Muscle layer of colon (tissue), 2 donors: Measurements from ENCODE around the gene RYR1.

Experiments
- H3K27ac ChIP-seq: one replicate; pipeline ENCODE4 v1.7.0; 2013; ENCODE audit warnings: low read depth, mild to moderate bottlenecking, low read length, moderate library complexity
- H3K27me3 ChIP-seq, 2 donors: one replicate each; pipeline ENCODE4 v1.7.0; 2013; ENCODE audit warnings: low read length in 2 of 2, mild to moderate bottlenecking in 2 of 2; ENCODE audit not compliant: insufficient read depth in 2 of 2, control insufficient read depth in 1 of 2
- H3K36me3 ChIP-seq: one replicate; pipeline ENCODE4 v1.7.0; 2013; ENCODE audit warnings: mild to moderate bottlenecking, low read length; ENCODE audit not compliant: insufficient read depth
- H3K4me1 ChIP-seq: one replicate; pipeline ENCODE4 v1.7.0; 2013; ENCODE audit warnings: mild to moderate bottlenecking, low read length; ENCODE audit not compliant: insufficient read depth
- H3K4me3 ChIP-seq, 2 donors: one replicate each; pipeline ENCODE4 v1.7.0; 2013; ENCODE audit warnings: low read length in 2 of 2, low read depth in 1 of 2, mild to moderate bottlenecking in 1 of 2, moderate library complexity in 1 of 2
- H3K9ac ChIP-seq: one replicate; pipeline ENCODE4 v1.7.0; 2013; ENCODE audit warnings: low read length
- H3K9me3 ChIP-seq: one replicate; pipeline ENCODE4 v1.7.0; 2013; ENCODE audit warnings: mild to moderate bottlenecking, low read length
- donor health status: abdominal sarcoma.
- donor health status: Adenocarcinoma of cecum.

Gene RYR1

DNA sequence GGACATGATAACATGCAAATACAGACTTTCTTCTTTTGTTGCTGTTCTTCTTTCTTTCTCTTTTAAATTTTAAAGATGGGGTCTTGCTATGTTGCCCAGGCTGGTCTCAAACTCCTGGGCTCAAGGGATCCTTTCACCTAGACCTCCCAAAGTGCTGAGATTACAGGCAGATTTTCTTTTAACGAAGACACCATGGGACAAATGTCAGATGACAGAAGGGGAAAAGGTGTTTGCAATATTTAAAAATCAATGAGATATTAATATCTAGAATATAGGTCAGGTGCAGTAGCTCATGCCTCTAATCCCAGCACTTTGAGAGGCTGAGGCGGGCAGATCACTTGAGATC lies 3.7 kb upstream of the RYR1 start:
- Histone ChIP-seq H3K9ac (no peak overlapping the region), H3K4me1 (no peaks in the 10 kb centered on the region), H3K9me3 (no peaks in the 10 kb centered on the region), H3K36me3 (no peaks in the 10 kb centered on the region), H3K27ac (no peak overlapping the region), H3K4me3 (no peak overlapping the region), H3K27me3 (peaks cover 3 to 29% of the 10 kb centered on the region in 2 donors)

DNA sequence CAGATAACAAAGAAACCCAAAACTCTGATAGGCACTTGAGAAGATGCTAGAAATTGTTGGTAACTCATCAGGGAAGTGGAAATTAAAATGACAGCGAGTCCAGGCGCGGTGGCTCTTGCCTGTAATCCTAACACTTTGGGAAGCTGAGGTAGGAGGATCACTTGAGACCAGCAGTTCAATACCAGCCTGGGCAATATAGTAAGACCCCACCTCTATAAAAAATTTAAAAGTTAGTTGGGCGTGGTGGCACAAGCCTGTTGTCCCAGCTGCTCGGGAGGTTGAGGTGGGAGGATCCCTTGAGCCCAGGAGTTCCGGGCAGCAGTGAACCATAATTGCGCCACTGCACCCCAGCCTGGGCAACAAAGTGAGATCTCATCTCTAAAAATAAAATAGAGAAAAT lies 2.6 kb upstream of the RYR1 start:
- no peaks in the 10 kb centered on the region for H3K9me3 ChIP-seq
- H3K9ac ChIP-seq: no peak overlapping the region
- H3K36me3 ChIP-seq: no peaks in the 10 kb centered on the region
- H3K27ac ChIP-seq: no peak overlapping the region
- H3K27me3 ChIP-seq: peaks cover 6 to 23% of the 10 kb centered on the region in 2 donors
- no peak overlapping the region for H3K4me3 ChIP-seq
- no peaks in the 10 kb centered on the region for H3K4me1 ChIP-seq

DNA sequence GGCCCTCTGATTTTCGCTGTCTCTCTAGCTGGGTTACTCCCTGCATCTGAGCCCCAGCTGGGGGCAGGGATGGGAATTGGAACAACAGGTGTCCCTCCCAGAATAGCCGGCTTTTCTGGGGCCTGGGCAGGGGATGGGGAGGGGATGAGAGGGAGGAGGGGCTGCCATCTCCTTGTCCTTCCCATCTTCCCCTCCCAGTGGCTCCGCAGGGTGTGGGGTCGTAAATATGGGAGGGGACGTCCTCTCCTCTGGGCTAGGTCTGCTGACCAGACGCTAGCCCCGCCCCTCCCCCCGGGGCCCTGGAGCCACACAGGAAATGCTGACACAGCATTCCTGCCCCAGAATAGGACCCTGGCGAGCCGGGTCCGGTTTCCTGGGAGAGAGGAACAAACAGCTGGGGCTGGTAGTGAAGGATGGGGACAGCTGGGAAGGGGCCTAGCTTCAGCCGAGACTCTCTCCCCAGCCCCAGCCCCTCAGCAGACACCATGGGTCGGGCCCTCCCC lies 1.1 kb downstream of the RYR1 start:
- H3K9ac ChIP-seq: no peak overlapping the region
- H3K27ac ChIP-seq: no peak overlapping the region
- peaks cover 6 to 23% of the 10 kb centered on the region in 2 donors for H3K27me3 ChIP-seq
- no peak overlapping the region for H3K4me3 ChIP-seq
- no peaks in the 10 kb centered on the region for H3K4me1 ChIP-seq
- no peaks in the 10 kb centered on the region for H3K9me3 ChIP-seq
- no peaks in the 10 kb centered on the region for H3K36me3 ChIP-seq

DNA sequence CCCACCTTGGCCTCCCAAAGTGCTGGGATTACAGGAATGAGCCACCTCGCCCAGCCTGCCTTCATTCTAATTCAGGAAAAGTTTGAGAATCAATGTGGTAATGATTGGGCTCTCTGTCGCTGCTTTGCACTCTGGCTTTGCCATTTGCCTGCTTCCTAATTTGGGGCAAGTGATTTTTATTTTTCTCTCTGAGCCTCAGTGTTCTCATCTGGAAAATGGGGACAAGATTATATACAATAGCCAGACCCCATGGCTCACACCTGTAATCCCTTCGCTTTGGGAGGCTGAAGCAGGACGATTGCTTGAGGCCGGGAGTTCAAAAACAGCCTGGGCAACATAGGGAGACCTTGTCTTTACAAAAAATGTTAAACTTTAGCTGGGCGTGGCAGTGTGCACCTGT lies 3.8 kb downstream of the RYR1 start:
- Histone ChIP-seq H3K9ac (no peak overlapping the region), H3K4me3 (no peak overlapping the region)

DNA sequence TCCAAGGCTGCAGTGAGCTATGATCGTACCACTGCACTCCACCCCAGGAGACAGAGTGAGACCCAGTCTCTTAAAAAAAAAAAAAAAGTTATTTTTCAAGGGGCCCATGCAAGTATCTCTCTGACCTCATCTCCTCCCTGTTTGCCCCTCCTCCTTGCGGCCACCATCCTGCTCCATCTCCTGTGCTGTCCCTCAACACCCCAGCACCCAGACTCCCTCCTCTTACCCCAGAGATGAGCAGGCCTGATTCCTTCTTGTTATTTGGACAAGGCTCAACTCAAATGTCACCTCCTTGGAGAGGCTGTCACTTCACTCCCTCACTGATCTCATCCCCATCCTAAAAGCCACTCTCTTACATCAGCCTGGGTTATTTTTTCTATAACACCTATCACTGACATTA lies 4.4 kb downstream of the RYR1 start:
- Histone ChIP-seq H3K9me3 (no peaks in the 10 kb centered on the region), H3K4me1 (no peaks in the 10 kb centered on the region), H3K9ac (no peak overlapping the region), H3K27me3 (peaks cover 6 to 36% of the 10 kb centered on the region in 2 donors), H3K4me3 (no peak overlapping the region), H3K27ac (no peak overlapping the region), H3K36me3 (no peaks in the 10 kb centered on the region)

More for the DNA sequence above, 3.8 kb downstream of the RYR1 start:
- no peak overlapping the region for H3K27ac ChIP-seq
- no peaks in the 10 kb centered on the region for H3K4me1 ChIP-seq
- H3K9me3 ChIP-seq: no peaks in the 10 kb centered on the region
- H3K27me3 ChIP-seq: peaks cover 6 to 32% of the 10 kb centered on the region in 2 donors
- H3K36me3 ChIP-seq: no peaks in the 10 kb centered on the region

DNA sequence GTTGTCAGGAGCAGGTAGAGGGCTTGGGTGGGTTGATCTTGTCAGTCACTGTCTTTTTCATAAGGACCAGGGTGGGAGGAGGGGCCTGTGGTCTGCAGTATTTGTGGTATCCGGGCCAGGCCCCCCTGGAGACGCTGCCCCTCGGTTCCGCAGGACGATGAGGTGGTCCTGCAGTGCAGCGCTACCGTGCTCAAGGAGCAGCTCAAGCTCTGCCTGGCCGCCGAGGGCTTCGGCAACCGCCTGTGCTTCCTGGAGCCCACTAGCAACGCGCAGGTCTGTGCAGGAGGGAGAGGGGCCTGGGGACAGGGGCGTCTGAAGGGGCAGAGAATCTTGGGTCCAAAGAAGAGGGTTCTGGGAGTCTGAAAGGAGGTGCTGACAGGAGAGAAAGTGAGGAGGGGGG lies 7.1 kb downstream of the RYR1 start:
- Histone ChIP-seq H3K27me3 (peaks cover 0 to 17% of the 10 kb centered on the region in 2 donors), H3K4me3 (no peak overlapping the region), H3K4me1 (no peaks in the 10 kb centered on the region), H3K27ac (no peak overlapping the region), H3K9ac (no peak overlapping the region), H3K36me3 (no peaks in the 10 kb centered on the region), H3K9me3 (no peaks in the 10 kb centered on the region)

DNA sequence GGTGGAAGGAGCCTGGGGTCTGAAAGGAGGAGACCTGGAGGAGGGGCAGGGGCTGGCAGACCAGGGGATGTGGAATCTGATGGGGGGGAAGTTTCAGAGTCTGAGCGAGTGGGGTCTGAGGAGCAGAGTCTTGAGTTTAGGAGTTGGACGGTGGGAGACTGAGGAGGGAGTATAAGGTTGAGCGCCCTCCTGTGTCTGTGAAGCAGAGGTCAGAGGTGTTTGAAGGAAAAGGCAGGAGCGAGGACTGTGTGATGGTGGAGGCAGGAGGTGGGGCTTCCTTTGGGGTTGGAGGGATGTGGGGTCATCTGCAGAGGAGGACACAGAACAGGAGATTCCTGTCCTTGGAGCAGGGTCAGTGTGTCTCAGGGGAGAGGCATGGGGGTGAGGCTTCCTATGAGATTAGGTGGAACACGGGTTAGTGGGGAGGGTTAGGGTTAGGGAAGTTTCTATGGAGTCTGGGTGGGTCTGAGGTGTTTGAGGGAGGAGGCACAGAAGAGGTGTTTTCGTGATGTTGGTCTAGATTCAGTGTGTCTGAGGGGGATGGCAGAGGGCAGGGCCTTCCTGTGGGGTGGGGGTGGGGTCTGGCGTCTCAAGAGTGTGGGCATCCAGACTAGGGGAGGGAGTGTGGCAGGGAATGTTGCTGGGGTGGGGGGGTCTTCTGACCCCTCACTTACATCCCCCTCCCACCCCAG lies 8.3 kb downstream of the RYR1 start:
- Histone ChIP-seq H3K27ac (no peak overlapping the region), H3K36me3 (no peaks in the 10 kb centered on the region), H3K27me3 (peaks cover 0 to 17% of the 10 kb centered on the region in 2 donors), H3K9ac (no peak overlapping the region), H3K9me3 (no peaks in the 10 kb centered on the region), H3K4me1 (no peaks in the 10 kb centered on the region), H3K4me3 (no peak overlapping the region)

DNA sequence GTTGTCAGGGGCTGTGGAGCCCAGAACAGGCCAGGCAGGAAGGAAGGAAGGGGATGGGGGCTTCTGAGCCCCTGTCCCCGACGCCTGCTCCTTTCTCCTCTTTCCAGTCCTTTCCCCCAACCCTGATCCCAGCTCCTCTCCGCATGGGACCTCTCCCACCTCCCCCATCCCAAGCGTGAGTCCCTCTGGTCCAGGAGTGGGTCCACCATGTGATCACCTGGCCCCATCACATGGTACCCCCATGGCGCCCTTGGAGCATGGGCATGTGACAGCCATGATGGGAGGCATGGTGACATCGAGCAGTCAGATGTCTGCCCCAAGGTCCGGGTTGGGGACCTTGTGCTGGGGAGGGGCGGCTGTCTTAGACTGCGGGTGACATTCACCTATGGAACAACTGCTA lies 9.2 kb downstream of the RYR1 start:
- Histone ChIP-seq H3K36me3 (no peaks in the 10 kb centered on the region), H3K27ac (no peak overlapping the region), H3K4me3 (no peak overlapping the region), H3K27me3 (peaks cover 0 to 17% of the 10 kb centered on the region in 2 donors), H3K9ac (no peak overlapping the region), H3K9me3 (no peaks in the 10 kb centered on the region), H3K4me1 (no peaks in the 10 kb centered on the region)

DNA sequence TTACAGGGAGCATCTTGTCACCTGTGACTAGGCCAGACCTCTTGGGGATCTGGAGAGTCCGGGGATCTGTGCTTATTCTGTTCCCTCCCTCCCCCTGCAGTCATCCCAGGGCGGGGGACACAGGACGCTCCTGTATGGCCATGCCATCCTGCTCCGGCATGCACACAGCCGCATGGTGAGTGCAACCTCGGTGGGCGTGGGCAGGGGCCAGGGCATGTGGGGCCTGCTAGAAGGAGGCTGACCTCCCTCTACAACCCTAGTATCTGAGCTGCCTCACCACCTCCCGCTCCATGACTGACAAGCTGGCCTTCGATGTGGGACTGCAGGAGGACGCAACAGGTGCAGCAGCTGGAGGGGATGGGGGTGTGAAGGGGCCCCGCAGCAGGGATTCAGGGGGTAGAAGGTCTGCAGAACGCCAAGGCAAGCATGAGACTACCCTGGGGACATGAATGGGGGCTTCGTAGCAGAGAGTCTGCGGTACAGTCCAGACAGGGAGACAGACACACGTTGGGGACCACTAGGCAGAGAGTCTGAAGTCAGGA lies 10.0 kb downstream of the RYR1 start:
- Histone ChIP-seq H3K27me3 (peaks cover 0 to 17% of the 10 kb centered on the region in 2 donors), H3K4me1 (no peaks in the 10 kb centered on the region), H3K9me3 (no peaks in the 10 kb centered on the region), H3K4me3 (no peak overlapping the region), H3K9ac (no peak overlapping the region), H3K36me3 (no peaks in the 10 kb centered on the region), H3K27ac (no peak overlapping the region)

DNA sequence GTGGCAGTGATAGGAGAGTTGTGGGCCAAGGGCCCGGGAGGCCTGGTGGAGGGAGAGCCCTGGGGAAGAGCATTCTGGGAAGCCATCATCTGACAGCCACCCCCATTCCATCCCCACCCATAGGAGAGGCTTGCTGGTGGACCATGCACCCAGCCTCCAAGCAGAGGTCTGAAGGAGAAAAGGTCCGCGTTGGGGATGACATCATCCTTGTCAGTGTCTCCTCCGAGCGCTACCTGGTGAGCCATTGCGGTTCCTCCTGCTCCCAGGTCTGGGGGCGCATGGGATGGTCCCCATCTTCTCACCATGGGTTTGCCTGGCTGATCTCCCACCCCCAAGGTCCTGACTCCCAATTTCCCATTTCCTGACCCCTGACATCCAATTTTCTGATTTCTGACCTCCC lies 10.5 kb downstream of the RYR1 start:
- Histone ChIP-seq H3K9ac (no peak overlapping the region), H3K27me3 (peaks cover 0 to 17% of the 10 kb centered on the region in 2 donors), H3K36me3 (no peaks in the 10 kb centered on the region), H3K9me3 (no peaks in the 10 kb centered on the region), H3K4me1 (no peaks in the 10 kb centered on the region), H3K27ac (no peak overlapping the region), H3K4me3 (no peak overlapping the region)

DNA sequence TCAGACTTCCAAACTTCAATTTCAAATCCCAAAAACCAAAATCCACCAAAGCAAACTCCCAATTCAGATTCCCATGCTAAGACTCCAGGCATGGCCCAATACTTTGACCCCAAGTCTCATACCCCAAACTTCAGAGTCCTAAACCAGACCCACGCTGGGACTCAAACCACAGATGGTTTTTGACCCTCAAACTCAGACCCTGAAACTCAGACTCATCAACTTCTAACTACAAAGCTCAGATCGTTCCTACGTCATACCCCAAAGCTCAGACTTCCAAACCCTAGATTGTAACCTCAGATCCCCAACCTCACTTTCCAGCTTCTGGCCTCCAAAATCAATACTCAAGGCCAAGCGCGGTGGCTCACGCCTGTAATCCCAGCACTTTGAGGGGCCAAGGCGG lies 11.9 kb downstream of the RYR1 start:
- peaks cover 0 to 17% of the 10 kb centered on the region in 2 donors for H3K27me3 ChIP-seq
- H3K4me1 ChIP-seq: no peaks in the 10 kb centered on the region
- H3K36me3 ChIP-seq: no peaks in the 10 kb centered on the region
- H3K4me3 ChIP-seq: no peak overlapping the region
- H3K9ac ChIP-seq: no peak overlapping the region
- H3K27ac ChIP-seq: no peak overlapping the region
- no peaks in the 10 kb centered on the region for H3K9me3 ChIP-seq

DNA sequence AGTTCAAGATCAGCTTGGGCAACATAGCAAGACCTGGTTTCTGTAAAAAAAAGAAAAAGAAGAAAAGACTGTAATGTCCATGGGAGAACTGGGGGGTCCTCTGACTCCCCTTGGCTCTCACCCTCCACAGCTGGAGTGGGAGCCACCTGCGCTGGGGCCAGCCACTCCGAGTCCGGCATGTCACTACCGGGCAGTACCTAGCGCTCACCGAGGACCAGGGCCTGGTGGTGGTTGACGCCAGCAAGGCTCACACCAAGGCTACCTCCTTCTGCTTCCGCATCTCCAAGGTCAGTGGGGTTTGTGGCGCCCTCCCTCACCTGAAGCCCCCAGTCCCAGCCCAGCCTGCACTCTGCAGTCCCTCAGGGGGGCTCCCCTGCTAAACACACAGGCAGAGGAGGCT lies 14.7 kb downstream of the RYR1 start:
- H3K36me3 ChIP-seq: no peaks in the 10 kb centered on the region
- H3K4me3 ChIP-seq: no peak overlapping the region
- H3K4me1 ChIP-seq: no peaks in the 10 kb centered on the region
- no peak overlapping the region for H3K27ac ChIP-seq
- H3K9ac ChIP-seq: no peak overlapping the region
- no peaks in the 10 kb centered on the region for H3K27me3 ChIP-seq
- no peaks in the 10 kb centered on the region for H3K9me3 ChIP-seq
